Measurements from ENCODE around the gene CHAT.

GRCh38 chr10:49622426-49623425 is 8.9 kb downstream of the CHAT start:
- TF ChIP-seq CTCF (IDR thresholded peaks at IDR 0.05), result no peak
- no peak for TF ChIP-seq POLR2A (IDR thresholded peaks at IDR 0.05)

Measured in adrenal gland (tissue), 5 donors.